ENCODE results near the gene ERG.

Gene ERG

DNA sequence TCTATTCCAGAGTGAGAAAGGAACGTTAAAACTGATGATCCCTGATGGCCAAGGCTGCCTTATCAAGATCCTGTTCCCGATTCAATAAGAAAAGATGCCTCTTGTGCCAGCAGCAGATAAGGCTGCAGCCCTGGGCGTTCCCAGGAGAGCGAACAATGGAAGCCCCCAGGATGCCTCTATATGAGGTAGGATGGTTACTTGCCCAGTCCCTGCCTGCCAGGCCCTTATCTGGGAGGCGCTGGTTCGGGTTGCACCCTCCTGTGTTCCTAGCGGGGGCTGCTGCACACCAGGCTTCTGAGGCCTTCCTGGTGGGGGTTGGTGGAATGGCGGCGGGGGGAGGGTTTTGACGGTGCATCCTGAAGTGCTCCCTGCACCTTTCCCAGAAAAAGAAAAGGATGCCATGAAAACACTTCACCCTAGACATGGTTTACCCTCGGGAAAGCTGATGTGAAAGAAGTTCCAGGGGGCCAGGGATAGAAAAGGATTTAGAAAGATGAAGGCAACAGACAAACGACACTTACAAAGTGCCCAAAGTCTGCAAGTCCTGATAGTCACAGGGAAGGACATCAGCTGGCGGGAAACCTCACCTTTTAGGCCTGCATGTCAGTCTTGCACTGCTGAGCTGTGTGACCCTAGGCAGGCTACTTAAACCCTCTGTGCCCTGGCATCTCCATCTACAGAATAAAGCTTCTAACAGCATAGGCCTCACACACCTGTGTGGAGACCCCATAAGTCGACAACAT lies 141.2 kb downstream of the ERG start:
- no peak for DNase-seq

GRCh38 chr21:38355992-38356781 lies 142.1 kb downstream of the ERG start:
- peak; percentile 77 for DNase-seq

- DNase-seq: no peak
Measured at GRCh38 chr21:38355353-38355752, 142.9 kb downstream of the ERG start.

DNA sequence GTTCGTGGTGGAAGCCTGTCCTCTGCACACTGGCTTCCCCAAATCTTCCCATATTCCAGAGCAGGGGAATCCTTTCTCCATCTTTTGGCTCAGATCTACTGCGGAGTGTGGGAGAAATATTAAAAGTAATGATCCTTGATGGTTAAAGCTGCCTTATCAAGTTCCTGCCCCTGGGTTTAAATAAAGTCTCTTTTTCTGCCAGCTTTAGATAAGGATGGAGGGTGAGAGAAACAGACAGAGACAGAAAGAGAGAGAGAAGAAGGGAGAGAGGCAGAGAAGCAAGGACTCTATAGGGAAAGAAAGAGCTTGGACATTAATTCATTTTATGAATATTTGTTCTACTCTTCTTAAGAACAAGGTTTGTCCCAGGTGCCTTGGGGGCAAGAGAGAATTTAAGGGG lies 143.5 kb downstream of the ERG start:
- DNase-seq: no peak

GRCh38 chr21:38354231-38354630 lies 144.0 kb downstream of the ERG start:
- no peak for DNase-seq

- peak; percentile 83 for DNase-seq
Measured at GRCh38 chr21:38352536-38353219, 145.6 kb downstream of the ERG start.

DNA sequence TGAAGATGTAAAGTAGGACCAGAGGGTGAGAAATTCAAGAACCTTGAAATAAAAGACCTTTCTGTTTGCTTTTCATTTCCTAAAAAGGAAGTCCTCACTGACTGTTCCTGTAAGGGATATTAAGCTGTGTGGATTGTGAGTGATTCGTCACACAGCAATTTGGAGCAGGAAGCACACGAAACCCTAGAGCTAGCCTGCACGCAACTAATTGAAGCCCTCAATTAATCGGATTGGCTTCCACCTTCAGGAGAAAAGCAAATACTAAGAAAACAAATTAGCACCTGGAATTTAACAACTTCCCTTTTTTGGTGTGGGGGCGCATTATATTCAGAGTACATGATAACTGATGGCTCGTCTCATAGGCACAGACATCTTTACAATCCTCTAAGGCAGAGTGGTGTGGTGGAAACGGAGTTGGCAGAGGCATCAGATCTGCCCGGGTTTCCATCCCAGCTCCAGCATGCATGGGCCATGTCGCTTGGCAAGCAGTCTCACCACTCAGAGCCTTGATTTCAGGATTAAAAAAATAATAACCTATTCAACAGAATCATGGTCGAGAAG lies 146.2 kb downstream of the ERG start:
- peak; percentile 97 for DNase-seq

DNA sequence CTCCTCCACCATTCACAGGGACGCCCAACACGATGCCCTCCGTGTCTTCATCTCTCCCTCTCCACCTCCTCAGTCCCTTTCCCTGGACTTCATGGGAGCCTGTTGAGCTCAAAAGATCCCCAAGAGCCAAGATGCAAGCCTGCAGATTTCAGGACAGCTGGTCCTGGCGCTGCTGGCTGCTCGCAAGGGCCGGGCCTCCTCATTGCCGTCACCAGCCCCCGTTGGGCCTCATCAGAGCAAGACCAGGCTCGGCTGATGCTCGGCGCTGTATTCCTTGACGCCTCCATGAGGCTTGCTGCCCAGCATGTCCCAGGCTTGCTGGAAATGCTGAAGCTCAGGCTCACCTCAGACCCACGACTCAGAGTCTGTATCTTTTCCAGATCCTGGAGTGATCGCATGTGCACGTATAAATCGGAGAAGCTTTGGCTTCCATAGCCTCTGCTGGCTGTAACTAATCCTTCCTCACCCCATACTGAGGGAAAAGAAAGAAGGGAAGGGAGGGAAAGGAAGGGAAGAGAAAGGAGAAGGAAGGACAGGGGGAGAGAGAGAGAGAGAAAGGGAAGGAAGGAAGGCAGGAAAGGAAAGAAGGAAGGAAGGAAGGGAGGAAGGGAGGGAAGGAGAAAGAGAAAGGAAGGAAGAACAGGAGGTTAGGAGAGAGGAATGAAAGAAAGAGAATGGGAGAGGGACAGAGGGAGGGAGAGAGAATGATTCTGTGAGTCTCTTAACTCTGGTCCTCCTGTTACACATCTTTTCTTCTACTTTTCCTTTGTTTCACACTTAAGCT lies 146.9 kb downstream of the ERG start:
- DNase-seq: peak; percentile 36

- DNase-seq: peak; percentile 47
Measured at GRCh38 chr21:38350684-38351083, 147.6 kb downstream of the ERG start.

DNA sequence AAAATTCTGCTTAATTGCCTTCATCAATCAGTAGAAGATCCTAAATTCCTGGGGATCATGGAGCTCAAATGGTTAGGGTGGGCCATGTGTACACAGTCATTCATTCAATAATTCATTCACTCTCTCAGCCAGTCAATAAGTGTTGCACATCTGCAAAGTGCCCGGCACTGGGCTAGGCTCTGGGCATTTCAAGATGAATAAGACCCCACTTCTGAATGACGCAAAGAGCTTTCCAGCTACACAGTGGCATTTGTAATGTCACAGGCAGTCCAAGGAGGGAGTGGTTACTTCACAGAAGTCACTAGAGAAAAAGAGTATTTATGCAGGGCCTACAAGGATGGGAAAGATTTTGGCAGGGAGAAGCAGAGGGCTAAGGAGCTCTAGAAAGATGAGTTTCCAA lies 148.3 kb downstream of the ERG start:
- DNase-seq: no peak

DNA sequence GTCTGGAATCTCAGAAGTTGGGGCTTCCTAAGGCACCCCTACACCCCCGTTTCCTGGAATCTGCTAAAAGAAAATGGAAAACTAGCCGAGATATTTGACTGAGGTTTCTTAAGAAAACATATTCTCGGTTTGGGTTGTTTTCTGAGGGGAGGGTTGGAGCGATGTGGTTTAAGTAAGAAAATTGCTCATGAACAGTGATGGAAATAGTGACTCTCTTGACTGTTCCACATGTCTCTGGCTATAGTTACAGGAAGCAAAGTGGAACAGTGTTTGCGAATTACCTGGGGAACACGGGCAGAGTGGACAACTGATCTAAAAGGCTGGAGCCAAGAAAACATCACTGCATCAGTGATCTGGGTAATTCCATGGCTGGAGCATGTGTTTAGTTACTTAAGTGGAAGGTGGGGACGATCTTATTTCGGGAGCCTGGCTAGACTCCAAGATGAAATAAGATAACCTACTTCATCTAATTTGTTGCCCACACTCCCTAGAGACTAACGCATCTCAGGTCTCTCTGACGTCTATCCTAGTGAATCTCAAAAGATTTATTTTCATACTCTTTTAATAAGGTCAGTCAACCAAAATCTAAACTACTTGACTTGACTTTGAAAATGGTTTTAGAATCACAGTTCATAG lies 149.0 kb downstream of the ERG start:
- peak; percentile 94 for DNase-seq

DNA sequence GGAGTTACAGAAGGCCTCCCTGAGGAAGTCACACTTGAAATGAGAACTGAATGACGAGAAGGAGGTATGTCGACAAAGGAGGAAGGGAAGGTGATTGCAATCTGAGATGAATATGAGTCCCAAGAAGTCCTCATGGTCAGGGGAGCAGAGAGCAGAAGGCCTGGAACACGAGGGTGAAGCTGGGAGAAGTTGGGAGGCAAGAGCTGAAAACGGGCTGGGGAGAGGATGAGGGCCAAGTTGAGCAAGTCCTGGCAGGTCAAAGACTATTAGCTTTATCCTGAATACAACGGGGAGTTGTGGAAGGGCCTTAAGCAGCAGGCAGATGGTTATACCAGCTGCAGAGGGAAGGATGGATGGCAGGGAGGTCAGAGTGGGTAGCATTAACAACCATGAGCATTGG lies 152.0 kb downstream of the ERG start:
- DNase-seq: no peak

DNA sequence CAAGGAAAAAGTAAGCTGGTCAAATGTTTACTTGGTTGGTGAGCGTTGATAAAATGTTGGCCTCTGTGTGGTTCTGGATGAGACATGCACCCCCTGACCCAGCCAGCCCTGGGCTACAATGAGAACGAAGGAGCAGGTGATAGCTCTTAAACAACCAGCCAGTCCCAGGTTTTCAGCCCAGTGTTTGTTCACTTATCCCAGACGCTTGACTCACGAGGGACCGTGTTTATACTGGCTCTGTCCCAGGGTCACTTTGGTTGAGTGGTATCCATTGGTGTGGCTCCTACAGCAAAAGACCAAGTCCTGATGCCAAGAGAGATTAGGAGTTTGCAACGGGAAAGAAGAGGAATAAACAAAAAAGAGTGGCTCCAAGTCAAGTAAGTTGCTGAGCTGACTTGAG lies 154.6 kb downstream of the ERG start:
- DNase-seq: peak; percentile 88

GRCh38 chr21:38342739-38343138 lies 155.5 kb downstream of the ERG start:
- no peak for DNase-seq

GRCh38 chr21:38341546-38342012 lies 156.7 kb downstream of the ERG start:
- no peak for DNase-seq

GRCh38 chr21:38340131-38340530 lies 158.1 kb downstream of the ERG start:
- no peak for DNase-seq

DNA sequence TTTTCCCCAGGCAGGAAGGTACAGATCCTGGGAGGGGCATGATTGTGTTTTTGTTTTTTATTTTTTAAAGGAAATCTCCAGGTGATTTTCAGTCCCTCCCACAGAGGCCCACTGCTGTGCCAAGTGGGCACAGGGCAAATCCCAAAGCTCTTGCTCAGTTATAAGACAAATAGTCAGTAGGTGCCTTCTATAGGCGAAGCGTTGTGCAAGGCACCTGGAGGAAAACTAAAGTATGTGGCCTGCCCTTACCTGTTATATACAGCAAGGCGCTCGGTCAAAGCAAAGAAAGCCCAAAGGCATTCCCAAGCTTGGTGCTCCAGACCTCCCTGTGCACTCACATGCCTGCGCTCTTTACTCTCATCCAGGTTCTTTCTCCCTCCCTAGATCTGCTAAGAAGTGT lies 160.5 kb downstream of the ERG start:
- no peak for DNase-seq

DNA sequence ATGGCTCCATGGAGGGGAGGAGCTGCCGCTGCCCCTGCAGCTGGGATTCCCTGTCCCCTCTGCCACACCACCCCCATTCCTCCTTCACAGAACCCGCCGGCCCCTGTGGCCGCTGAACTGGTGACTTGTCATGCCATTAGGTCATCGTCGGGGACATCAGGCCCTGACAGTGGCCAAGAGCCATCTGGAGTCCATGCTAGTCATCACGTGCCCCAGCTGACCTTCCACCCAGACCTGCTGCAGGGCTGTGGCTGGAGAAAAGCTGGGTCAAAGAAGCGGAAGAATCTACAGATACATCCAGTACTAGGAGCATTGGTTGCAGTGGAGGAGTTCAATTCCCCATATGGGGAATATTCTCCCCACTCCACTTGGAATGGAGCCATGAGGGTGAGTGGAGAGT lies 163.4 kb downstream of the ERG start:
- DNase-seq: no peak

- DNase-seq: peak; percentile 51
Measured at GRCh38 chr21:38333301-38334272, 164.7 kb downstream of the ERG start.

DNA sequence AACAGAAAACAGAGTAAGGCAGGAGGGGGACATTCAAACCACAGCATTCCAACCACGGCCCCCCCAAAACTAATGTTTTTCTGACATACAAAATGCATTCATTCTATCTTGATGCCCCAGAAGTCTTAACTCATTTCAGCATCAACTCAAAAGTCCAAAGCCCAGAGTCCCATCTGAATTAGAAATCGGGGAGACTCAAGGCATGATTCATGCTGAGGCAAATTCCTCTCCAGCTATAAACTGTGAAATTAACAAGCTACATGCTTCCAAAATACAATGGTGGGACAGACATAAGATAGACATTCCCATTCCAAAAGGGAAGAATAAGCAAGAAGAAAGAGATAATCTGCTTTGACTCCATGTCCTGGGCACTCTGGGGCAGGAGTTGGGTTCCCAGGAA lies 167.6 kb downstream of the ERG start:
- DNase-seq: no peak
